HG03139 (cell line): ENCODE data around the gene RPL9.
"Not testable (repeated sequence)": the region's sequence is repeated elsewhere in the genome, so short reads cannot be mapped to it uniquely, and the experiment has no call there.

ENCODE experiments used
- ATAC-seq: cut with Tn5 transposase; IDR thresholded peaks from one replicate; pipeline ENCODE4 v1.9.1; 2021; ENCODE audit not compliant: unreplicated experiment

The RPL9 gene

GRCh38 chr4:39427520-39428114, 31.1 kb downstream of the RPL9 start:
- no peak for ATAC-seq

GRCh38 chr4:39426728-39427127, 32.0 kb downstream of the RPL9 start:
- no peak for ATAC-seq

GRCh38 chr4:39425297-39425696, 33.4 kb downstream of the RPL9 start:
- not testable (repeated sequence) for ATAC-seq

GRCh38 chr4:39422247-39422646, 36.5 kb downstream of the RPL9 start:
- ATAC-seq, result no peak

- no peak for ATAC-seq
Measured at GRCh38 chr4:39415678-39416283, 42.9 kb downstream of the RPL9 start.

DNA sequence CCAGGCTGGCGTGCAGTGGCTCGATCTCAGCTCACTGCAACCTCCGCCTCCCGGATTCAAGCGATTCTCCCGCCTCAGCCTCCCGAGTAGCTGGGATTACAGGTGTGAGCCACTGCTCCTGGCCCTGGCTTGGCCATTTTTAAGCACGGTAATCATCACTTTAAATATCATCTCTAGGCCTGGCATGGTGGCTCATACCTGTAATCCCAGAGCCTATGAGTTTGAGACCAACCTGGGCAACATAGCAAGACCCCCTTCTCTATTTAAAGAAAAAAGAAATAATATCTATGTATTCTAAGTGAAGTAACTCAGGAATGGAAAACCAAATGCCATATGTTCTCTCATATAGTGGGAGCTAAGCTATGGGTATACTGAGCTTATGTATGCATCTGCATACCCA, 47.2 kb downstream of the RPL9 start:
- ATAC-seq, result not testable (repeated sequence)

DNA sequence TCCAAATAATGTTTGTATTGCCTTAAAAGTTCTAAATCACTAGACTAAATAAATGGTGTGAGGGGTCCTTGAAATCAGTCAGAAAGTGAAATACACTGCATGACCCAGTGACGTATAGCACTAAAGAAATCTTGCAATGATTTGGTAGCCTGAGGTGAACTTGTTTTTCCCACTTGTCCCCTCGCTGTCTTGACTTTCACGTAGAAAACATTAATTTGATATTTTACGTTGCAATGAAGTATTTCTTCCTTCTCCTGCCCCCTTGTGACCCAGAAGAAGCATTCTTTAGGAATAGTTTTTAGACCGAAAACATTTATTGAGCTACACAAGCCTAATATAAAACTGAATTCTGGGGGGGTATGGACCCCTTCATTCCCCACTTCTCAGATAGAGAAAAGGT, 48.3 kb downstream of the RPL9 start:
- no peak for ATAC-seq

GRCh38 chr4:39407584-39407885, 51.2 kb downstream of the RPL9 start:
- ATAC-seq, result no peak

DNA sequence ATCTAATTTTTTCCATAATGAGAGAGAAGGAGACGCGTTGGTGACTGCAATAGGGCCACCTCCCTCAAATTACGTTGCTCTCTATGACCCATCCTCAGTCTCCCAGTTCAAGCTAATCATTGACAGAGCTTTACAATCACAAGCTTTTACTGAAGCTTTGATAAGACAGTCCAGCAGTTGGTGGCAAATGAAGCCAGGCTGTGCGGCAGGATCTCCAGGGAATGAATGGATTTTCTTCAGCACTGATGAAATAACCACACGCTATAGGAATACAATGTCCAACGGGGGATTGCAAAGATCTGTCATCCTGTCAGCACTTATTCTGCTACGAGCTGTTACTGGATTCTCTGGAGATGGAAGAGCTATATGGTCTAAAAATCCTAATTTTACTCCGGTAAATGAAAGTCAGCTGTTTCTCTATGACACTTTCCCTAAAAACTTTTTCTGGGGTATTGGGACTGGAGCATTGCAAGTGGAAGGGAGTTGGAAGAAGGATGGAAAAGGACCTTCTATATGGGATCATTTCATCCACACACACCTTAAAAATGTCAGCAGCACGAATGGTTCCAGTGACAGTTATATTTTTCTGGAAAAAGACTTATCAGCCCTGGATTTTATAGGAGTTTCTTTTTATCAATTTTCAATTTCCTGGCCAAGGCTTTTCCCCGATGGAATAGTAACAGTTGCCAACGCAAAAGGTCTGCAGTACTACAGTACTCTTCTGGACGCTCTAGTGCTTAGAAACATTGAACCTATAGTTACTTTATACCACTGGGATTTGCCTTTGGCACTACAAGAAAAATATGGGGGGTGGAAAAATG, 51.7 kb downstream of the RPL9 start, which contains the start of gene KLB:
TSS of gene KLB (plus strand) at position 168 of the 821 bp plus-strand sequence. CDS start at position 188, 20 bp downstream.
- no peak for ATAC-seq
